H9 (cell line): Measurements from ENCODE around the gene ATP10B. TPM values are rescaled to one million over a fixed set of nuclear protein-coding genes. Genes with fewer than 3 reads are reported as not detected.

ENCODE experiments used
- DNase-seq: peaks from one replicate; pipeline ENCODE4 v3.0.0-alpha.2; 2017
- H2AFZ ChIP-seq: one replicate; pipeline ENCODE4 v1.6.1; 2013; ENCODE audit warnings: mild to moderate bottlenecking, low read length, control low read depth, moderate library complexity
- H2AK5ac ChIP-seq: 2 replicates; pipeline ENCODE4 v1.6.1; 2013; ENCODE audit warnings: low read length, control low read depth, mixed read lengths; ENCODE audit not compliant: insufficient read length
- H2BK120ac ChIP-seq: one replicate; pipeline ENCODE4 v1.6.1; 2013; ENCODE audit warnings: low read depth, mild to moderate bottlenecking, low read length, control low read depth, inconsistent platforms; ENCODE audit not compliant: poor library complexity, severe bottlenecking
- H2BK12ac ChIP-seq: 2 replicates; pipeline ENCODE4 v1.6.1; 2013; ENCODE audit warnings: low read length, control low read depth, mixed read lengths, low read depth; ENCODE audit not compliant: insufficient read length
- H2BK15ac ChIP-seq: 2 replicates; pipeline ENCODE4 v1.6.1; 2013; ENCODE audit warnings: low read depth, low read length, control low read depth
- H2BK20ac ChIP-seq: one replicate; pipeline ENCODE4 v1.6.1; 2013; ENCODE audit warnings: low read depth, mild to moderate bottlenecking, low read length, control low read depth, inconsistent platforms; ENCODE audit not compliant: poor library complexity, severe bottlenecking
- H2BK5ac ChIP-seq: 2 replicates; pipeline ENCODE4 v1.6.1; 2013; ENCODE audit warnings: low read length, control low read depth, mixed read lengths; ENCODE audit not compliant: insufficient read length
- H3K14ac ChIP-seq: 2 replicates; pipeline ENCODE4 v1.6.1; 2013; ENCODE audit warnings: low read length, control low read depth; ENCODE audit not compliant: insufficient read depth
- H3K18ac ChIP-seq: 2 replicates; pipeline ENCODE4 v1.6.1; 2013; ENCODE audit warnings: low read depth, mild to moderate bottlenecking, mixed read lengths, low read length, control low read depth; ENCODE audit not compliant: insufficient read length
- H3K23ac ChIP-seq: 2 replicates; pipeline ENCODE4 v1.6.1; 2013; ENCODE audit warnings: low read length, control low read depth, mixed read lengths, low read depth; ENCODE audit not compliant: insufficient read length
- H3K23me2 ChIP-seq: 2 replicates; pipeline ENCODE4 v1.6.1; 2013; ENCODE audit warnings: low read depth, mild to moderate bottlenecking, mixed read lengths, low read length, control low read depth; ENCODE audit not compliant: insufficient read length, poor library complexity, severe bottlenecking
- H3K27ac ChIP-seq: 2 replicates; pipeline ENCODE4 v1.5.1; 2013; ENCODE audit warnings: low read length, control low read depth, mixed read lengths, low read depth; ENCODE audit not compliant: insufficient read length
- H3K27me3 ChIP-seq: 2 replicates; pipeline ENCODE4 v1.6.1; 2013; ENCODE audit warnings: low read length, control low read depth, inconsistent platforms; ENCODE audit not compliant: insufficient read depth
- H3K4ac ChIP-seq: 2 replicates; pipeline ENCODE4 v1.6.1; 2013; ENCODE audit warnings: low read depth, mild to moderate bottlenecking, control low read depth, inconsistent platforms, low read length, moderate library complexity
- H3K4me1 ChIP-seq: 2 replicates; pipeline ENCODE4 v1.6.1; 2013; ENCODE audit warnings: low read length, control low read depth, inconsistent platforms; ENCODE audit not compliant: insufficient read depth
- H3K4me2 ChIP-seq: 2 replicates; pipeline ENCODE4 v1.6.1; 2013; ENCODE audit warnings: low read length, control low read depth, mixed read lengths; ENCODE audit not compliant: insufficient read length, insufficient read depth
- H3K56ac ChIP-seq: 2 replicates; pipeline ENCODE4 v1.6.1; 2013; ENCODE audit warnings: low read depth, mild to moderate bottlenecking, mixed read lengths, low read length, control low read depth; ENCODE audit not compliant: insufficient read length
- H3K79me1 ChIP-seq: 2 replicates; pipeline ENCODE4 v1.6.1; 2013; ENCODE audit warnings: low read depth, mild to moderate bottlenecking, moderate library complexity, low read length, control low read depth, inconsistent platforms; ENCODE audit not compliant: insufficient read depth, poor library complexity, severe bottlenecking
- H3K79me2 ChIP-seq: 2 replicates; pipeline ENCODE4 v1.6.1; 2013; ENCODE audit warnings: low read length, control low read depth, inconsistent platforms; ENCODE audit not compliant: insufficient read depth
- H3K9ac ChIP-seq: 2 replicates; pipeline ENCODE4 v1.6.1; 2013; ENCODE audit warnings: low read length, control low read depth, mixed read lengths; ENCODE audit not compliant: insufficient read length; ENCODE audit errors: extremely low read depth
- H3K9me3 ChIP-seq: one replicate; pipeline ENCODE4 v1.6.1; 2013; ENCODE audit warnings: low read depth, low read length, inconsistent platforms; ENCODE audit not compliant: control insufficient read depth
- H3T11ph ChIP-seq: one replicate; pipeline ENCODE4 v1.6.1; 2013; ENCODE audit warnings: mild to moderate bottlenecking, low read length, control low read depth, inconsistent platforms
- H4K20me1 ChIP-seq: one replicate; pipeline ENCODE4 v1.6.1; 2013; ENCODE audit not compliant: control insufficient read depth, insufficient read length, insufficient read depth
- H4K5ac ChIP-seq: 2 replicates; pipeline ENCODE4 v1.6.1; 2013; ENCODE audit warnings: low read depth, mild to moderate bottlenecking, mixed read lengths, low read length, control low read depth; ENCODE audit not compliant: insufficient read length
- H4K8ac ChIP-seq: replicated peaks from 2 replicates; pipeline ENCODE4 v1.6.1; 2013; ENCODE audit warnings: low read length, control low read depth, mixed read lengths, low read depth; ENCODE audit not compliant: insufficient read length
- H4K91ac ChIP-seq: 2 replicates; pipeline ENCODE4 v1.6.1; 2013; ENCODE audit warnings: low read depth, mild to moderate bottlenecking, moderate library complexity, mixed read lengths, low read length, control low read depth; ENCODE audit not compliant: insufficient read length
- H3K27ac Mint-ChIP-seq, 3 experiments: 2 replicates in 2 of 3; 3 replicates in 1 of 3; pipeline ENCODE4 v1.8.0; 2020 to 2021; ENCODE audit warnings: mixed read lengths in 3 of 3, mild to moderate bottlenecking in 1 of 3, moderate library complexity in 1 of 3
- H3K27me3 Mint-ChIP-seq: 2 replicates; pipeline ENCODE4 v1.8.0; 2021; ENCODE audit warnings: low read depth, mild to moderate bottlenecking, moderate library complexity, mixed read lengths
- H3K36me3 Mint-ChIP-seq, 3 experiments: 2 replicates in 2 of 3; 3 replicates in 1 of 3; pipeline ENCODE4 v1.8.0; 2020 to 2021; ENCODE audit warnings: low read depth in 3 of 3, mixed read lengths in 3 of 3; ENCODE audit not compliant: insufficient read depth in 1 of 3
- H3K4me1 Mint-ChIP-seq, 2 experiments: 2 replicates each; pipeline ENCODE4 v1.8.0; 2020; ENCODE audit warnings: mixed read lengths in 2 of 2
- H3K4me3 Mint-ChIP-seq, 2 experiments: 2 replicates in 1 of 2; 3 replicates in 1 of 2; pipeline ENCODE4 v1.8.0; 2020 to 2021; ENCODE audit warnings: mild to moderate bottlenecking in 2 of 2, mixed read lengths in 2 of 2, moderate library complexity in 1 of 2
- H3K9me3 Mint-ChIP-seq, 2 experiments: 2 replicates in 1 of 2; 3 replicates in 1 of 2; pipeline ENCODE4 v1.8.0; 2020; ENCODE audit warnings: mild to moderate bottlenecking in 2 of 2, mixed read lengths in 2 of 2, moderate library complexity in 1 of 2
- CTCF ChIP-seq: fragments of 200-600 bp; sonication (generic); conservative IDR thresholded peaks from 3 replicates; pipeline ENCODE4 v1.8.0; 2021; ENCODE audit warnings: antibody characterized with exemption, mild to moderate bottlenecking
- WGBS: extraction: QIAGEN DNeasy Blood & Tissue Kit; methylation state at CpG from one replicate; pipeline ENCODE4 v1.1.7; 2013; ENCODE audit warnings: missing lambda C conversion rate, low lambda C conversion rate, mixed read lengths; ENCODE audit not compliant: insufficient read length; ENCODE audit errors: extremely low coverage; 5-methylcytosine and 5-hydroxymethylcytosine counted together
- total RNA-seq: library from RNA; stranded (reverse); gene quantifications from 2 replicates; pipeline ENCODE4 v1.2.1, GENCODE V29; 2021

ATP10B gene
- total RNA-seq, 1 experiment from 2014 or later = 0.42 TPM

GRCh38 chr5:160655717-160656116, 196.3 kb downstream of the ATP10B start:
- no peaks in the 10 kb centered on the region for H3K36me3 Mint-ChIP-seq
- TF ChIP-seq CTCF = no peak
- no peak overlapping the region for H2BK12ac ChIP-seq
- no peaks in the 10 kb centered on the region for H3K27me3 ChIP-seq
- no peaks in the 10 kb centered on the region for H3K79me2 ChIP-seq
- no peaks in the 10 kb centered on the region for H3K9me3 ChIP-seq
- no peak overlapping the region for H3K4me2 ChIP-seq
- no peak overlapping the region for H3K27ac ChIP-seq
- H2BK120ac ChIP-seq = no peak overlapping the region
- DNase-seq = no peak
- H2BK5ac ChIP-seq = no peak overlapping the region
- H3K9ac ChIP-seq = no peak overlapping the region
- no peak overlapping the region for H3K23ac ChIP-seq
- H4K91ac ChIP-seq = no peak overlapping the region
- H3K79me1 ChIP-seq = no peaks in the 10 kb centered on the region
- H2BK20ac ChIP-seq = no peak overlapping the region
- H2BK15ac ChIP-seq = no peak overlapping the region
- no peaks in the 10 kb centered on the region for H3K27me3 Mint-ChIP-seq
- no peak overlapping the region for H4K8ac ChIP-seq
- no peak overlapping the region for H3K56ac ChIP-seq
- no CpG with 5 or more reads among the region's 8 CpGs for WGBS
- H3K9me3 Mint-ChIP-seq = 0 out of 5 replicates have a peak, but pooled peaks cover 0 to under 1% of the 10 kb centered on the region in 2 experiments
- no peaks in the 10 kb centered on the region for H3K23me2 ChIP-seq
- no peak overlapping the region for H3K18ac ChIP-seq
- peaks cover 4% of the 10 kb centered on the region; the same call in 1 of the 2 replicates for H3K4me1 ChIP-seq
- H3K4me1 Mint-ChIP-seq = peaks cover 11 to 18% of the 10 kb centered on the region in 2 experiments
- H3K4ac ChIP-seq = no peak overlapping the region
- no peak overlapping the region for H3K27ac Mint-ChIP-seq
- no peak overlapping the region for H3K14ac ChIP-seq
- no peak overlapping the region for H2AFZ ChIP-seq
- no peak overlapping the region for H2AK5ac ChIP-seq
- H3T11ph ChIP-seq = no peak overlapping the region
- no peak overlapping the region for H3K4me3 Mint-ChIP-seq
- H4K20me1 ChIP-seq = no peaks in the 10 kb centered on the region
- no peak overlapping the region for H4K5ac ChIP-seq
